ENCODE data around the gene JMJD7. TPM values are rescaled to one million over a fixed set of nuclear protein-coding genes. Genes with fewer than 3 reads are reported as not detected.

JMJD7 gene
- total and polyA plus RNA-seq, 9 of the 15 experiments (the other 6 are each of a cell fraction or from before 2014, with no cell fraction given) = 1.2 to 13.9 (median 6.1) TPM

DNA sequence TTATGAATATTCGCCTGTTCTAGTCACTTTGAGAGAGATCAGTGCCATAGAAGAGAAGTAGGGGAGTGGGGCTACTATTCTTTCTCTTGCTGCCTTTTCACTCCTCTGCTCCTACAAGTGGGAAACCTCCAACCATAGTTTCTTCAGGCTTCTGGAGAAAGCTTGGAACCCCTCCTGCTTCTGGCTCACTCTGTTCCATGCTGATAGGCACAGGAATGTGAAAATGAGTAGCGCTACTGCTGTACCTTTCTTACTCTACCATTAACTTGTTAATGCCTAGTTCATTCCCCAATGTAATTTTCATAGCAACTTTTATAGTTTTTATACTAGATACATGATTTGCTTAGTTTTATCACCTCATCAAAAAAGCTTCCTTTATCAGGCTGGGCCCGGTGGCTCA is 26.7 kb upstream of the JMJD7 start:
- POLR2A ChIA-PET = interaction anchor here (0.7 to 2.2 kb wide), 3 partner anchors 9 to 97 kb away, joined by 3 to 7 read pairs (median 3); partner anchors contain the start of gene MAPKBP1
- WGBS (ENCODE audit: insufficient coverage, low coverage, missing lambda C conversion rate) = 73% methylated on average over 3 of the region's 3 CpGs
- CTCF ChIA-PET (ENCODE audit: low intra/inter-chr PET ratio) = no interaction called here
- intact Hi-C loops (cut with micrococcal nuclease) (no loop called here), in situ Hi-C loops (cut with MboI) (loop anchor here (25.0 kb wide), 1 partner anchor 339 kb away; no protein-coding TSS in a partner anchor)
- no peak overlapping the region for H3K27ac ChIP-seq (ENCODE audit: extremely low read depth, low read depth, low read length)
- DNase-seq (ENCODE audit: extremely low read depth in 1 of 4, low spot score in 3 of 4) (no peak), FAIRE-seq (no peak), ATAC-seq (no peak)
- H3K4me1 ChIP-seq (replicated peaks in 1 of 2; ENCODE audit: control insufficient read depth in 2 of 2, insufficient read depth in 2 of 2, low read length in 2 of 2) = no peaks in the 10 kb centered on the region
- no peak for TF ChIP-seq ZBTB1 (CRISPR knock-in tag; IDR thresholded peaks at IDR 0.05; ENCODE audit: borderline replicate concordance, low read depth)
- TF ChIP-seq CBX5 (IDR thresholded peaks at IDR 0.05; ENCODE audit: borderline replicate concordance, low read depth) = no peak
- TF ChIP-seq, protein P1, sequence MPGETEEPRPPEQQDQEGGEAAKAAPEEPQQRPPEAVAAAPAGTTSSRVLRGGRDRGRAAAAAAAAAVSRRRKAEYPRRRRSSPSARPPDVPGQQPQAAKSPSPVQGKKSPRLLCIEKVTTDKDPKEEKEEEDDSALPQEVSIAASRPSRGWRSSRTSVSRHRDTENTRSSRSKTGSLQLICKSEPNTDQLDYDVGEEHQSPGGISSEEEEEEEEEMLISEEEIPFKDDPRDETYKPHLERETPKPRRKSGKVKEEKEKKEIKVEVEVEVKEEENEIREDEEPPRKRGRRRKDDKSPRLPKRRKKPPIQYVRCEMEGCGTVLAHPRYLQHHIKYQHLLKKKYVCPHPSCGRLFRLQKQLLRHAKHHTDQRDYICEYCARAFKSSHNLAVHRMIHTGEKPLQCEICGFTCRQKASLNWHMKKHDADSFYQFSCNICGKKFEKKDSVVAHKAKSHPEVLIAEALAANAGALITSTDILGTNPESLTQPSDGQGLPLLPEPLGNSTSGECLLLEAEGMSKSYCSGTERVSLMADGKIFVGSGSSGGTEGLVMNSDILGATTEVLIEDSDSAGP (CRISPR knock-in tag; IDR thresholded peaks at IDR 0.05) = no peak
- BruUV-seq (replicated peaks) = no TSS peak
- no peaks in the 10 kb centered on the region for H3K9me1 ChIP-seq (ENCODE audit: control insufficient read depth, insufficient read depth, low read length)
- H4K20me1 ChIP-seq (replicated peaks; ENCODE audit: control insufficient read depth, insufficient read depth, low read length) = no peaks in the 10 kb centered on the region; the same call in 1 of the 2 replicates
- H3K79me2 ChIP-seq (ENCODE audit: control insufficient read depth, insufficient read depth, low read length) = no peaks in the 10 kb centered on the region
- H2AFZ ChIP-seq (ENCODE audit: low read depth, low read length) = no peak overlapping the region
- H3K9ac ChIP-seq (ENCODE audit: insufficient read depth in 1 of 2, low read depth in 2 of 2, low read length in 2 of 2) = no peak overlapping the region
- no peaks in the 10 kb centered on the region for H3K9me3 ChIP-seq (replicated peaks; ENCODE audit: control insufficient read depth, insufficient read depth, low read depth, low read length)
- no peaks in the 10 kb centered on the region for H3K36me3 ChIP-seq (ENCODE audit: control insufficient read depth, insufficient read depth, low read length)
- H3K4me2 ChIP-seq (ENCODE audit: insufficient read depth, low read length) = no peak overlapping the region
- H3K4me3 ChIP-seq = no peak overlapping the region
- no peaks in the 10 kb centered on the region for H3K27me3 ChIP-seq (ENCODE audit: control insufficient read depth in 2 of 2, insufficient read depth in 2 of 2, low read length in 2 of 2)
